Mucosa of gallbladder (tissue), 1 donor: ENCODE measurements around the gene OR4F16. TPM values are rescaled to one million over a fixed set of nuclear protein-coding genes. Genes with fewer than 3 reads are reported as not detected.
"Not testable (repeated sequence)": the region's sequence is repeated elsewhere in the genome, so short reads cannot be mapped to it uniquely, and the experiment has no call there.

Experiments
- DNase-seq: peaks from one replicate; pipeline ENCODE4 v3.0.0-alpha.2; 2020; ENCODE audit warnings: low spot score
- total RNA-seq: library from RNA; stranded (reverse); gene quantifications from one replicate; pipeline ENCODE4 v1.2.1, GENCODE V29; 2021
- donor health status: DM: no; HTN: no; CAD: no.

The OR4F16 gene
- total RNA-seq: not detected

- DNase-seq: not testable (repeated sequence)
These were observed at the start of gene OR4F16 for GRCh38 chr1:686554-686953. TSS of gene OR4F16 (minus strand) at chr1:686654. CDS start at chr1:686654, 0 bp downstream.

- not testable (repeated sequence) for DNase-seq
These were observed 47.2 kb upstream of the OR4F16 start for GRCh38 chr1:733649-734048.

- DNase-seq: not testable (repeated sequence)
These were observed 40.6 kb upstream of the OR4F16 start for GRCh38 chr1:727040-727439.

Other genes with a start within 250 kb of the OR4F16 start
- gene OR4F29, start 235.0 kb downstream of the OR4F16 start, total RNA-seq: not detected
- 15.0 TPM for gene SAMD11, start 237.3 kb upstream of the OR4F16 start, total RNA-seq